Measurements from ENCODE around the gene NRIP3.

Gene NRIP3

GRCh38 chr11:9008011-9008550 lies 4.3 kb upstream of the NRIP3 start:
- TF ChIP-seq, protein P1, sequence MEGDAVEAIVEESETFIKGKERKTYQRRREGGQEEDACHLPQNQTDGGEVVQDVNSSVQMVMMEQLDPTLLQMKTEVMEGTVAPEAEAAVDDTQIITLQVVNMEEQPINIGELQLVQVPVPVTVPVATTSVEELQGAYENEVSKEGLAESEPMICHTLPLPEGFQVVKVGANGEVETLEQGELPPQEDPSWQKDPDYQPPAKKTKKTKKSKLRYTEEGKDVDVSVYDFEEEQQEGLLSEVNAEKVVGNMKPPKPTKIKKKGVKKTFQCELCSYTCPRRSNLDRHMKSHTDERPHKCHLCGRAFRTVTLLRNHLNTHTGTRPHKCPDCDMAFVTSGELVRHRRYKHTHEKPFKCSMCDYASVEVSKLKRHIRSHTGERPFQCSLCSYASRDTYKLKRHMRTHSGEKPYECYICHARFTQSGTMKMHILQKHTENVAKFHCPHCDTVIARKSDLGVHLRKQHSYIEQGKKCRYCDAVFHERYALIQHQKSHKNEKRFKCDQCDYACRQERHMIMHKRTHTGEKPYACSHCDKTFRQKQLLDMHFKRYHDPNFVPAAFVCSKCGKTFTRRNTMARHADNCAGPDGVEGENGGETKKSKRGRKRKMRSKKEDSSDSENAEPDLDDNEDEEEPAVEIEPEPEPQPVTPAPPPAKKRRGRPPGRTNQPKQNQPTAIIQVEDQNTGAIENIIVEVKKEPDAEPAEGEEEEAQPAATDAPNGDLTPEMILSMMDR (conservative IDR thresholded peaks at IDR 0.05; ENCODE audit: low read depth, low read length): no peak
- DNase-seq (ENCODE audit: low read depth): no peak
- no peak overlapping the region for H3K4me3 ChIP-seq (ENCODE audit: low read depth, low read length)

GRCh38 chr11:9005087-9005486 lies 1.3 kb upstream of the NRIP3 start:
- TF ChIP-seq, protein P1 (conservative IDR thresholded peaks at IDR 0.05; ENCODE audit: low read depth, low read length): no peak
- H3K4me3 ChIP-seq (ENCODE audit: low read depth, low read length): no peak overlapping the region
- no peak for DNase-seq (ENCODE audit: low read depth)

DNA sequence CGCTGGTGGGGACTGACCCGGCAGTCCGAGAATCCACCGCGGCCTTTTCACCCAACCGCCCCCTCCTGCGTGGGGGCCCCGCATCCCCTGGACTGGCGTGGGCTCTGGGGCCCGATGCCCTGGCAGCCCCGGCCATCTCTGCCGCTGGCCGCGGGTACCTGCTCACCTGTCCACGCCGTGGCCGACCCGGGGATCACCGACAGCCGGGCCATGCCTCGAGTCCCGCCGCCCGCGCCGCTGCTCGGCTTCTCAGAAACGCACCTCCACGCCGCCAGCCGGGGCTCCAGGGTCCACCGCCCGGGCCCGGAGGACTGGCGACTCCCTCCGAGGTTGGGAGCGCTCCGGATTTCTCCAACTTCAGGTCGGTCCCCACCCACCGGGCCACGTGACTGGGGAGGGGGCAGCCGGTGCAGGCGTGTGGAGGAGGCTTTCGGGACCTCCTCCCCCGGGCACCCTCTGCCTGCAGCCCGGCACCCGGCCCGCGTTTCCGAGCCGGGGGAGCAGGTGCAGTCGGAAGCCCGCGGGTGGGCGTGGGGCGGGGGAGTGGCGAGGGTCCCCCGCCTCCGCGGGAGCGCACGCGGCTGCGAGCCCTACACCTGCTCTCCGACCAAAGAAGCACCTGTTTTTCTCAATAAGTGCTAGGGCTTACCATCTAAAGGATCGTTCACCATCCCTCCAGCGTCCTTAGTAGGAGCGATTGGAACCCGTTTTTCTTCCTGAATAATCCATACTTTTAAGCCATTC lies 554 bp upstream of the NRIP3 start:
- TF ChIP-seq, protein P1 (conservative IDR thresholded peaks at IDR 0.05; ENCODE audit: low read depth, low read length): no peak
- no peak for DNase-seq (ENCODE audit: low read depth)
- H3K4me3 ChIP-seq (ENCODE audit: low read depth, low read length): peak overlapping the region; percentile 55

DNA sequence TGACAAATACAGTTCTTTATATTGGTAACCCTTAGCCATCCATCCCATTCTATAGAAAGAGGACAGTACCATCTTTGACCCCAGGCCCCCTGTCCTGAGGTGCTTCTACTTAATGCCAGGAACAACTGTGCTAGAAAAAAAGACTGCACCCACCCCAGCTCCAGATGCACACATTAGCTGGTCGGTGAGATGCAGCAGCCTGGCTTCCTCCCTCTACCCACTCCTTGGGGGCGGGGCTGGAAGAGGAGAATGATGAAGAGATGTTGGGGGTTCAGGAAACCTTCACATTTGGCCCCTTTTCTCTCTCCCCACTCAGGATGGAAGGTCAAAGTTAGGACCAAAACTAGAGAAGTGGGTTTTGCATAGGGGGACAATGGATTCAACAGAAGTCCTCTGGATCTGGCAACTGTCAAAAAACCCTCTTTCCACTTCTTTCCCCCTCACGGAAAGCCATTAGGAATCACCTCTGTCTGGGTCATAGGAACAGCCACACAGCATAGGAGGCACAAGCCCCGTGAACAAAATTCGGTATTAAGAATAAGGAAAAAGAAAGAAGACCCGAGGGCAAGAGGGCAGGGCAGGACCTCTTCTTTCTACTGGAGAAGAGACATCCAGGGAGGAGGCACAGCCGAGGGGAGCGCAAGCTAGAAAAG lies 755 bp downstream of the NRIP3 start:
- DNase-seq (ENCODE audit: low read depth): no peak
- H3K4me3 ChIP-seq (ENCODE audit: low read depth, low read length): peak overlapping the region; percentile 55
- TF ChIP-seq, protein P1 (conservative IDR thresholded peaks at IDR 0.05; ENCODE audit: low read depth, low read length): no peak

DNA sequence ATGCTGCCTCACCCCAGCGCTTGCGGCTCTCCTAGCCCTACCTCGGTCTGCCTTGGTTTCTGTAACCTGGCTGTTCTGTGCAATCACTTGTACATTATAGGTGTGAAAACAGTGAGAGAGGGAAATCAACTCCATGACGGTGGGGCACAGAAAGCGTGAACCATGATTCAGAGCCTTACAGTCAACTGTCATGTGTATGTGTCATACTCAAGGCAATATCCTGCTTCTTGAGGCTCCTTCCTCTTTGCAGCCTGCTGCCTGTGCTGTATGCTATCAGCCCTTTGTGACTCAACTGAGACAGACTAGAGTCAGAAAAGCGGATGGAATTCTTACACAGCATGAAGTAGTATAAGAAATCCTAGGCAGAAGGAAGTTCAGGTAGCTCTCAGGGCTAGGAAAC lies 2.1 kb downstream of the NRIP3 start:
- H3K4me3 ChIP-seq (ENCODE audit: low read depth, low read length): no peak overlapping the region
- DNase-seq (ENCODE audit: low read depth): peak; percentile 74
- TF ChIP-seq, protein P1 (conservative IDR thresholded peaks at IDR 0.05; ENCODE audit: low read depth, low read length): no peak

DNA sequence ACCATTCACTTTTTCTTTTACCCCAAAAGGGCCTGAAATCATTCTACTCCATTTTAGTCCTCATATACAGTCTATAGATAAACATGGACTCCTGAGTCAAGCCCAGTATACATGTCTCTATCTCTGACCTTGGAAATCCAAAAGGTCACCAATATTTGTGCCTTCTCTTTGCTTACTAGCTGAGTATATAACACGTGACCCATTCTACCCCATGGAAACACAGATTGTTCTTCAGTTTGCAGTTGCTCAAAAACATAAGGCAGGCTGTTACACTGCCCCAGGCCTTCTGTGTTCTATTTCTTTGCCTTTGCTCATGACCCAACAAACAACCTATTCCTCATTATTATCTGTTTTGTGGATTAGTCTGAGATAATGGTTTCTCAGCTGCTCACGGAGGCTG lies 5.8 kb downstream of the NRIP3 start:
- TF ChIP-seq, protein P1 (conservative IDR thresholded peaks at IDR 0.05; ENCODE audit: low read depth, low read length): no peak
- H3K4me3 ChIP-seq (ENCODE audit: low read depth, low read length): no peak overlapping the region
- DNase-seq (ENCODE audit: low read depth): no peak
